Measurements from ENCODE around the gene SYNGR1.

The SYNGR1 gene

DNA sequence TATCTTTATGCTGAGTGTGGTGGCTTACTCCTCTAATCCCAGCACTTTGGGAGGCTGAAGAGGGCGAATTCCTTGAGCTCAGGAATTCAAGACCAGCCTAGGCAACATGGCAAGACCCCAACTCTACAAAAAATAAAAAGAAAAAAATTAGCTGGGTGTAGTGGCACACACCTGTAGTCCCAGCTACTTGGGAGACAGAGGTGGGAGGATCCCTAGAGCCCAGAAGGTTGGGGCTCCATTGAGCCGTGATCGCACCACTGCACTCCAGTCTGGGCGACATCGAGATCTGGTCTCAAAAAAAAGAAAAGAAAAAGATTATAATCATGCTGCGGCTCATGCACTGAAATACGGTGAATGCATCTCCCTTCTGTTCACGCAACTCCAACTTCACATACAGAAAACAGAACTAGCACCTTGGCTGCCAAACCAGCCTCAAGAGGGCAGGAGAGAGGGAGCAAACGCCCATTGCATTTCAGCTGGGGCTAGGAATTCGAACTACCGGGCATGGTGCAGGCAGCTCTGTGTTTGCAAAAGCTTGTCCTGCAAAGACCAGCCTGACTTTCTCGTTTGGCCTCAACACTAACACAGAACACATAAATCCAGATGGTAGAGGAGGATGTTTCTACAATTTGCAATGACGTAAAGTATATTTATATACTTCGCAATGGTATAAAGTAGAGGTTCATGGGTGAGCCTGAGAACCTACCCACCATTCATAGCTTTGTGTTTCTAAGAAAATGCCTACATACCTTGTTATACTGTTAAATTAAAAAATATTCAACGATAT lies 6.3 kb upstream of the SYNGR1 start:
- TF ChIP-seq, protein P1, sequence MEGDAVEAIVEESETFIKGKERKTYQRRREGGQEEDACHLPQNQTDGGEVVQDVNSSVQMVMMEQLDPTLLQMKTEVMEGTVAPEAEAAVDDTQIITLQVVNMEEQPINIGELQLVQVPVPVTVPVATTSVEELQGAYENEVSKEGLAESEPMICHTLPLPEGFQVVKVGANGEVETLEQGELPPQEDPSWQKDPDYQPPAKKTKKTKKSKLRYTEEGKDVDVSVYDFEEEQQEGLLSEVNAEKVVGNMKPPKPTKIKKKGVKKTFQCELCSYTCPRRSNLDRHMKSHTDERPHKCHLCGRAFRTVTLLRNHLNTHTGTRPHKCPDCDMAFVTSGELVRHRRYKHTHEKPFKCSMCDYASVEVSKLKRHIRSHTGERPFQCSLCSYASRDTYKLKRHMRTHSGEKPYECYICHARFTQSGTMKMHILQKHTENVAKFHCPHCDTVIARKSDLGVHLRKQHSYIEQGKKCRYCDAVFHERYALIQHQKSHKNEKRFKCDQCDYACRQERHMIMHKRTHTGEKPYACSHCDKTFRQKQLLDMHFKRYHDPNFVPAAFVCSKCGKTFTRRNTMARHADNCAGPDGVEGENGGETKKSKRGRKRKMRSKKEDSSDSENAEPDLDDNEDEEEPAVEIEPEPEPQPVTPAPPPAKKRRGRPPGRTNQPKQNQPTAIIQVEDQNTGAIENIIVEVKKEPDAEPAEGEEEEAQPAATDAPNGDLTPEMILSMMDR (IDR thresholded peaks at IDR 0.05; ENCODE audit: borderline replicate concordance, control extremely low read depth, extremely low read depth, insufficient read depth, missing control alignments), result peak; percentile 59
- peak; percentile 69 for DNase-seq (ENCODE audit: low spot score)
- in situ Hi-C loops (cut with MboI; ENCODE audit: low sequenced_read_pairs, unreplicated experiment), result no loop called here

GRCh38 chr22:39344046-39344390 lies 5.8 kb upstream of the SYNGR1 start:
- in situ Hi-C loops (cut with MboI; ENCODE audit: low sequenced_read_pairs, unreplicated experiment), result no loop called here
- TF ChIP-seq, protein P1 (IDR thresholded peaks at IDR 0.05; ENCODE audit: borderline replicate concordance, control extremely low read depth, extremely low read depth, insufficient read depth, missing control alignments), result no peak
- DNase-seq (ENCODE audit: low spot score), result no peak

GRCh38 chr22:39345231-39345630 lies 4.6 kb upstream of the SYNGR1 start:
- DNase-seq (ENCODE audit: low spot score), result no peak
- in situ Hi-C loops (cut with MboI; ENCODE audit: low sequenced_read_pairs, unreplicated experiment), result no loop called here

DNA sequence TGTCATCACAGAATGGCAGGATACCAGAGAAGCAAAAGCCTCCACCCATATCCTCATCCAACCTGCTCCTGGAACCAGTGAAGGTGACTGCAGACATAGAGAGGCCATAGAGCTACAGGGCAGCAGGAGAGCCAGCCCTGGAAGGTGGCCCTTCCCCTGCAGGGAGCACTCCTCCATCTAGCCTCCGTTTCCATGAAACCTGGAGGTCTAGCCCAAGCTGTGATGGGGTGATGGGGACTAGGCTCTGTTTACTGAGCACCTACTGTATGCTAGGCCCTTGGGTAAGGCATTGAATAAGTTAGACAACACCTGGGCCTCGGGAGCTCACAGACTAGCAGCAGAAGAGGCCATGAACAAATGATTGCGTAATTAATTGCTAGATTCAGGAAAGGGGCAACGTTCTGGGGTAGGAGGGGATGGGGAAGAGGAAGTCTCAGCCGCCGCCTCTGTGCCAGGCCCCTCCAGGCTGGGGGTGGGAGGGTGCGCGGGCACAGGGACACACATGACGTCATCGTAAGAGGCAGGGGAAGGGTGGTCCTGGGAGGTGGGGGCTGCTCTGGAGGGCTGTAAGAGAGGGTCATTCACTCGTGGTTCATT lies 784 bp upstream of the SYNGR1 start:
- in situ Hi-C loops (cut with MboI; ENCODE audit: low sequenced_read_pairs, unreplicated experiment), result no loop called here
- no peak for DNase-seq (ENCODE audit: low spot score)
- TF ChIP-seq, protein P1 (IDR thresholded peaks at IDR 0.05; ENCODE audit: borderline replicate concordance, control extremely low read depth, extremely low read depth, insufficient read depth, missing control alignments), result no peak

More at GRCh38 chr22:39345231-39345630, 4.6 kb upstream of the SYNGR1 start:
- TF ChIP-seq, protein P1 (IDR thresholded peaks at IDR 0.05; ENCODE audit: borderline replicate concordance, control extremely low read depth, extremely low read depth, insufficient read depth, missing control alignments), result no peak

- TF ChIP-seq, protein P1 (IDR thresholded peaks at IDR 0.05; ENCODE audit: borderline replicate concordance, control extremely low read depth, extremely low read depth, insufficient read depth, missing control alignments), result peak; percentile 16
- DNase-seq (ENCODE audit: low spot score), result peak; percentile 77
- in situ Hi-C loops (cut with MboI; ENCODE audit: low sequenced_read_pairs, unreplicated experiment), result no loop called here
Measured at GRCh38 chr22:39349506-39349966, 255 bp upstream of the SYNGR1 start.

DNA sequence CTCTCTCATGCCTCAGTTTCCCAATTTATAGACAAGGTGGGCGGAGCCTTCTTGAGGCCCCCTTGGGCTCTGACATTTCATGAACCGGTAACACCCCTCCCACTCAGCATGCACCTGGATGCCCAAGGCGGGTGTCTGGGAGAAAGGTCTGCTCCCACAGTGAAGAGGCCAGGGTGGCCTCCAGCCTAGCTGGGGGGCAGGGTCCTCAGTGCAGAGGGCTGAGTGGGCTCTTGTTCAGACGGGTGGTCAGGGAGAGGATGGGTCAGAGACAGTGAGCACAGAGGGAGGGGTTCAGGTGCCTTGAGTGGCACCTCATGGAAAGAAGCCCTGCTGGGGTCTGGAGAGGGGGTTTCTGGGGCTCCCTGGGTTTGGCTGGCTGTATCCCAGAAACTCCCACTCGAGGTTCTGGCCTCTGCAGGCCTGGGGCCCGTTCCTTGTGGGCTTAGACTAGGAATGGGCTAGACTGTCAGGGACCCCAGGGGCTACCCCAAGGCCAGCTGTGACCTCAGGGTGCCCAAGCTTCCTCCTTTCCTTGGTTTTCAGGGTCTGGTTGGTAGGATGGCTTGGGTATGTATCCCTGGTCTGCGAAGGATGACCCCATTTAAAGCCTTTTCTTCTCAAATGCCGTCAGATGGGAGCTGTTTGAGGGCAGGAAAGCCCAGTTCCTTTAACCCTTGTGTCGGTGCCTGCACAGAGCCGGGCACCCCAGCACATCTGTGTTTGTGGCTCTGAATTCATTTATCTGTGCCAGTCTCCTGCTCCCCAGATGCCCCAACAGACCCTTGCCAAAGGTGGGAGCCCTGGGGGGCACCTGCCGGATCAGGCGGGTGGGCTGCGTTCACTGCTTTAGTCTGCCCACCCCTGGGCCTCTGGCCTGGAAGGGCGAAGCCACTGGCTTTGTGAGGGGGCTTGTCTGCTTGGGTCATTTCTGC lies 1.2 kb downstream of the SYNGR1 start:
- in situ Hi-C loops (cut with MboI; ENCODE audit: low sequenced_read_pairs, unreplicated experiment), result no loop called here

More for the DNA sequence above, 1.2 kb downstream of the SYNGR1 start:
- DNase-seq (ENCODE audit: low spot score), result peak; percentile 31
- TF ChIP-seq, protein P1 (IDR thresholded peaks at IDR 0.05; ENCODE audit: borderline replicate concordance, control extremely low read depth, extremely low read depth, insufficient read depth, missing control alignments), result no peak
